DOHH2 (cell line): ENCODE results near the gene PEG3.
"Not testable (repeated sequence)": the region's sequence is repeated elsewhere in the genome, so short reads cannot be mapped to it uniquely, and the experiment has no call there.

Experiments
- H3F3A ChIP-seq: fragments of 200-600 bp; sonication (generic), shearing (Covaris generic); 2 replicates; pipeline ENCODE4 v1.6.0; 2016; ENCODE audit warnings: antibody characterized with exemption, mild to moderate bottlenecking; ENCODE audit not compliant: control insufficient read depth, insufficient read depth
- H3K27ac ChIP-seq: fragments of 200-600 bp; sonication (generic); 2 replicates; pipeline ENCODE4 v1.5.1; 2014; ENCODE audit warnings: low read depth, mild to moderate bottlenecking, low read length, moderate library complexity
- H3K27me3 ChIP-seq: fragments of 200-600 bp; sonication (generic); 2 replicates; pipeline ENCODE4 v1.6.1; 2014; ENCODE audit warnings: mild to moderate bottlenecking, low read length, mixed read lengths; ENCODE audit not compliant: control insufficient read depth
- H3K36me3 ChIP-seq: fragments of 200-600 bp; sonication (generic); 2 replicates; pipeline ENCODE4 v1.6.1; 2014; ENCODE audit warnings: mild to moderate bottlenecking, low read length, moderate library complexity, mixed read lengths; ENCODE audit not compliant: control insufficient read depth
- H3K4me1 ChIP-seq: fragments of 200-600 bp; sonication (generic); 2 replicates; pipeline ENCODE4 v1.6.1; 2014; ENCODE audit warnings: mild to moderate bottlenecking, low read length, mixed read lengths; ENCODE audit not compliant: control insufficient read depth
- H3K4me2 ChIP-seq: fragments of 200-600 bp; sonication (generic); 2 replicates; pipeline ENCODE4 v1.6.0; 2014; ENCODE audit warnings: mild to moderate bottlenecking, low read length, moderate library complexity
- H3K4me3 ChIP-seq: fragments of 200-600 bp; sonication (generic); 2 replicates; pipeline ENCODE4 v1.5.1; 2014; ENCODE audit warnings: mild to moderate bottlenecking, low read length, mixed read lengths
- H3K79me2 ChIP-seq: fragments of 200-600 bp; sonication (generic); 2 replicates; pipeline ENCODE4 v1.6.1; 2014; ENCODE audit warnings: mild to moderate bottlenecking, low read length, mixed read lengths; ENCODE audit not compliant: control insufficient read depth
- H3K9me2 ChIP-seq: fragments of 200-600 bp; sonication (generic); replicated peaks from 2 replicates; pipeline ENCODE4 v1.6.1; 2014; ENCODE audit warnings: mild to moderate bottlenecking, low read length, mixed read lengths; ENCODE audit not compliant: control insufficient read depth
- H3K9me3 ChIP-seq: fragments of 200-600 bp; sonication (generic); 2 replicates; pipeline ENCODE4 v1.6.1; 2014; ENCODE audit warnings: antibody characterized with exemption, low read length, mixed read lengths; ENCODE audit not compliant: control insufficient read depth, insufficient read depth
- H4K20me1 ChIP-seq: fragments of 200-600 bp; sonication (generic); 2 replicates; pipeline ENCODE4 v1.6.0; 2014; ENCODE audit warnings: low read depth, mild to moderate bottlenecking, antibody characterized with exemption, low read length, moderate library complexity; ENCODE audit not compliant: control insufficient read depth, insufficient read depth
- CTCF ChIP-seq: fragments of 200-600 bp; sonication (generic); IDR thresholded peaks from one replicate; pipeline ENCODE4 v1.5.1; 2014; ENCODE audit warnings: antibody characterized with exemption, mild to moderate bottlenecking, low read depth, low read length; ENCODE audit not compliant: poor library complexity, severe bottlenecking
- EZH2phosphoT487 ChIP-seq: fragments of 200-600 bp; sonication (generic); IDR thresholded peaks from 2 replicates; pipeline ENCODE4 v1.6.1; 2017; ENCODE audit warnings: borderline replicate concordance, mild to moderate bottlenecking, antibody characterized with exemption, low read length, moderate library complexity, mixed read lengths

Gene PEG3

DNA sequence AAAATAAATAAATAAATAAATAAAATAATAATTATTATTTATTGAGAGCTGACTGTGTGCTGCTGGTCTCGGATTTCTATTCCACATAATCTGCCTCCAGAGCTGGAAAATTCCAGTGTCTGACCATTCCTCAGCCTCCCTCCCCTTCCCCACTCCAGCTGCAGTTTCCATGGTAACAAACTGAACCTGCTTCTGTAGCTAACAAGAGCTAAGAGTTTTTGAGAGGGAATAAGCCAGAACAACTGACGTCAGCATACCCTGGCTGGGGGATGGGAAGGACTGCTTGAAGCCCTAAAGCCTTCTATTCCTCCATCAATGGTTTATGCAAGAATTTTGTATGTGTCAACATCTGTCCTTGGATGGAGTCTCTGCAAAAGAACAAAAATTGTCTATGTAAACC, 26.0 kb upstream of the PEG3 start:
- no peak for TF ChIP-seq CTCF
- TF ChIP-seq EZH2phosphoT487, result no peak
- Histone ChIP-seq H3F3A (no peaks in the 10 kb centered on the region), H3K4me3 (no peak overlapping the region), H3K27ac (no peak overlapping the region), H3K36me3 (no peaks in the 10 kb centered on the region), H3K4me1 (no peaks in the 10 kb centered on the region), H3K4me2 (no peak overlapping the region), H3K9me3 (peaks cover 11% of the 10 kb centered on the region; the same call in 1 of the 2 replicates), H3K9me2 (no peaks in the 10 kb centered on the region), H3K79me2 (no peaks in the 10 kb centered on the region), H4K20me1 (no peaks in the 10 kb centered on the region), H3K27me3 (no peaks in the 10 kb centered on the region)

- no peak for TF ChIP-seq EZH2phosphoT487
- no peak for TF ChIP-seq CTCF
- Histone ChIP-seq H3K27ac (no peak overlapping the region), H3K9me2 (no peaks in the 10 kb centered on the region), H3K36me3 (no peaks in the 10 kb centered on the region), H3K79me2 (no peaks in the 10 kb centered on the region), H3K27me3 (no peaks in the 10 kb centered on the region), H3K4me1 (no peaks in the 10 kb centered on the region), H3K4me3 (no peak overlapping the region), H4K20me1 (no peaks in the 10 kb centered on the region), H3F3A (no peaks in the 10 kb centered on the region), H3K9me3 (peaks cover 12% of the 10 kb centered on the region; the same call in 1 of the 2 replicates), H3K4me2 (no peak overlapping the region)
Measured at GRCh38 chr19:56864443-56865125, 24.1 kb upstream of the PEG3 start.

DNA sequence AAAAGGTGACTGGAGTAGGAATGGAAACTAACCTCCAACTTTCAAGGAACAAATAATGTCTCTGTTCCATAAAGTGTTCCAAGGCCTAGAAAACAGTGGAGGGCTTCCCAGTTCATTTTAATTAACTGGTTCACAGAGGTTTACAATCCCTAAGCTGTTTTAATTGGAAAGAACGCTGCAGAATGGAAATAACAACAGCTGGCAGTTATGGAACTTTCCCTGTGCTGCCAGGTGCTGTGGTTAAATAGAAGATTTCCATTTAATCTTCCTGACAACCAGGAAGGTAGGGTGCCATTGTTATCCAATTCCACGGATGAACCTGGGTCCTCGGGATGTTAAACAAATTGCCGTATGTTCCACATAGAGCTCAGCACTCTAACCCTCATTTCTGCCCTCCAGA, 22.2 kb upstream of the PEG3 start:
- H3K4me1 ChIP-seq, result no peaks in the 10 kb centered on the region
- no peaks in the 10 kb centered on the region for H3K9me2 ChIP-seq
- H3K9me3 ChIP-seq, result peaks cover 14% of the 10 kb centered on the region; the same call in 1 of the 2 replicates
- H3K27me3 ChIP-seq, result no peaks in the 10 kb centered on the region
- no peak overlapping the region for H3K4me3 ChIP-seq
- no peaks in the 10 kb centered on the region for H3K36me3 ChIP-seq
- no peaks in the 10 kb centered on the region for H3K79me2 ChIP-seq
- no peaks in the 10 kb centered on the region for H4K20me1 ChIP-seq
- no peak overlapping the region for H3K27ac ChIP-seq
- H3K4me2 ChIP-seq, result no peak overlapping the region
- H3F3A ChIP-seq, result no peaks in the 10 kb centered on the region
- TF ChIP-seq CTCF (no peak), EZH2phosphoT487 (no peak)

DNA sequence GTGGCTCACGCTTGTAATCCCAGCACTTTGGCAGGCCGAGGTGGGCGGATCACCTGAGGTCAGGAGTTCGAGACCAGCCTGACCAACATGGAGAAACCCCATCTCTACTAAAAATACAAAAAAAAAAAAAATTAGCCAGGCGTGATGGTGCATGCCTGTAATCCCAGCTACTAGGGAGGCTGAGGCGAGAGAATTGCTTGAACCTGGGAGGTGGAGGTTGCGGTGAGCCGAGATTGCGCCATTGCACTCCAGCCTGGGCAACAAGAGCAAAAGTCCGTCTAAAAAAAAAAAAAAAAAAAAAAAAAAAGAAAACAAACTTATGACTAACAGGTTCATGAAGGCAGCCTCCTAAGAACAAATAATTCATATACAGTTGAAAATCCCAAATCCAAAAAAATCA, 19.9 kb upstream of the PEG3 start:
- H3K9me3 ChIP-seq, result peaks cover 14% of the 10 kb centered on the region; the same call in 1 of the 2 replicates
- not testable (repeated sequence) for H3K27me3 ChIP-seq, H3K27ac ChIP-seq, H3F3A ChIP-seq, H3K9me2 ChIP-seq, H3K4me2 ChIP-seq, H3K79me2 ChIP-seq, H4K20me1 ChIP-seq, H3K4me1 ChIP-seq, H3K36me3 ChIP-seq, H3K4me3 ChIP-seq
